Measurements from ENCODE around the gene L1CAM.
A peak's percentile ranks its signal among the peaks of the same experiment; 100 is the strongest.

The L1CAM gene, protein sequence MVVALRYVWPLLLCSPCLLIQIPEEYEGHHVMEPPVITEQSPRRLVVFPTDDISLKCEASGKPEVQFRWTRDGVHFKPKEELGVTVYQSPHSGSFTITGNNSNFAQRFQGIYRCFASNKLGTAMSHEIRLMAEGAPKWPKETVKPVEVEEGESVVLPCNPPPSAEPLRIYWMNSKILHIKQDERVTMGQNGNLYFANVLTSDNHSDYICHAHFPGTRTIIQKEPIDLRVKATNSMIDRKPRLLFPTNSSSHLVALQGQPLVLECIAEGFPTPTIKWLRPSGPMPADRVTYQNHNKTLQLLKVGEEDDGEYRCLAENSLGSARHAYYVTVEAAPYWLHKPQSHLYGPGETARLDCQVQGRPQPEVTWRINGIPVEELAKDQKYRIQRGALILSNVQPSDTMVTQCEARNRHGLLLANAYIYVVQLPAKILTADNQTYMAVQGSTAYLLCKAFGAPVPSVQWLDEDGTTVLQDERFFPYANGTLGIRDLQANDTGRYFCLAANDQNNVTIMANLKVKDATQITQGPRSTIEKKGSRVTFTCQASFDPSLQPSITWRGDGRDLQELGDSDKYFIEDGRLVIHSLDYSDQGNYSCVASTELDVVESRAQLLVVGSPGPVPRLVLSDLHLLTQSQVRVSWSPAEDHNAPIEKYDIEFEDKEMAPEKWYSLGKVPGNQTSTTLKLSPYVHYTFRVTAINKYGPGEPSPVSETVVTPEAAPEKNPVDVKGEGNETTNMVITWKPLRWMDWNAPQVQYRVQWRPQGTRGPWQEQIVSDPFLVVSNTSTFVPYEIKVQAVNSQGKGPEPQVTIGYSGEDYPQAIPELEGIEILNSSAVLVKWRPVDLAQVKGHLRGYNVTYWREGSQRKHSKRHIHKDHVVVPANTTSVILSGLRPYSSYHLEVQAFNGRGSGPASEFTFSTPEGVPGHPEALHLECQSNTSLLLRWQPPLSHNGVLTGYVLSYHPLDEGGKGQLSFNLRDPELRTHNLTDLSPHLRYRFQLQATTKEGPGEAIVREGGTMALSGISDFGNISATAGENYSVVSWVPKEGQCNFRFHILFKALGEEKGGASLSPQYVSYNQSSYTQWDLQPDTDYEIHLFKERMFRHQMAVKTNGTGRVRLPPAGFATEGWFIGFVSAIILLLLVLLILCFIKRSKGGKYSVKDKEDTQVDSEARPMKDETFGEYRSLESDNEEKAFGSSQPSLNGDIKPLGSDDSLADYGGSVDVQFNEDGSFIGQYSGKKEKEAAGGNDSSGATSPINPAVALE

DNA sequence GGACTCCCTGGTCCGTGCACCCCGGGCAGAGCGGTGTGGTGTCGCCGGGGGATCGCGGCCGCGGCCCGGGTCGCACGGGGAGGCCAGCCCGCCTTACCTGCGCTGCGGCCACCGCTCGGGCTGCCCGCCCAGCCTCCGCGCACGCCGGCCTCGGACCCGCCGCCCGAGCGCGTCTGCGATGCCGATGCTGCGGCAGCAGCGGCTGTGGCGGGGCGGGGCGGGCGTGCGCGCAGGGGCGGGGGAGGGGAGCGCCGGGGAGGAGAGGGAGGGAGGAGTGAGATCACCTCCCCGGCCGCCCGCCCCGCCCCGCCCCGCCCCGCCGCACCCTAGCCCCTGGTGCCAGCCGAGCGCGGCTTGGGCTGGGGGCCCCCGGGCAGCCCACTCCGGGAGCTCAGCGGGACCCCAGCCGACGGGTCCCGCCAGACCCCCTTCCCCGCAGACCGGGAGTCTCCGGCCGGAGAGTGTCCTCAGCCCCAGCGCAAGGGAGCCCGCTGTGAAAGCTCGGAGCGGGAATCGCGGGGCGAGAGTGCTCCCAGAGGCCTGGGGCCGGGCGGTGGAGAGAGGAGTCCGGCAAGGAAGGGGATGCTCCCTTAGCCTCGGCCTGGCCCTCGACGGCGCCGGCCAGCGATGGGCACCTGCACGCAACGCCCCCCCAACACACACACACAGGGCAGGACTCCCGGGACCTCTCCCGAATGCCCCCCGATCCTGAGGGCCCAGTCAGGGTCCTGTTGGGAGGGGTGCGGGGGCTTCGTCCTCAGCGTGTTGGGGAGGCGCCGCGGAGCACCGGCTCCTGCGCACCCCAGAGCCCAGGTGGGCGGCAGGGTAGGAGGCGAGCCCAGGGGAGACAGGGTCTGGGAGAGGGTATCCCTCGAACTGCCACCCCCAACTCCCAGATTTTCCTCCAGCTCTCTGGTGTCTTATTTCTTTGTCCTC, at the start of gene L1CAM:
Gene L1CAM, minus strand, starts transcription at position 206 of the 936 bp plus-strand sequence. CDS start 10,337 bp downstream, outside the sequence.
- DNase-seq = no peak

DNA sequence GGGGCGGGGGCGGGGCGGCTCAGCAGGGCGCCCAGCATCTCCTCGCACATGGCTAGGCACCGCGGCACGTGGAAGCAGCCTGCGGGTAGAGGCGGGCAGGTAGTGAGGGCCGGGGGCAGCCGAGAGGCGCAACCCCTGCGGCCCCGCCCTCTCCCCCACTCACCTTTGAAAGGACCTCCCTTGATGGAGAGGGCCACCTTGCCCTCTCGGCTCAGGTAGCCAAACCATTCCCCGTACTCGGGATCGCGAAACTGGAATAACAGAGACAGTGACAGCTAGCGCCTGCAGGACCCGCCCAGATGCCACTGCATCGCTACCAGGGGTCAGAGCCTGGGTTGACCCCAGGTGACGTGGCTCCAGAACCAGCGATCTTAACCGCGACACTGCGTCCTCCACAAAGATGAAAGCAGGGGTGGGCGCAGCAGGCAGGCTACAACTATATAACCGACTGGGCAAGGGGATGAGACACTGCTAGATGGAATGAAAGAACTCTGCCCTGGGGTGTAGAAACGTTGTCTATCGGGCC, 49.4 kb upstream of the L1CAM start:
- DNase-seq = no peak

DNA sequence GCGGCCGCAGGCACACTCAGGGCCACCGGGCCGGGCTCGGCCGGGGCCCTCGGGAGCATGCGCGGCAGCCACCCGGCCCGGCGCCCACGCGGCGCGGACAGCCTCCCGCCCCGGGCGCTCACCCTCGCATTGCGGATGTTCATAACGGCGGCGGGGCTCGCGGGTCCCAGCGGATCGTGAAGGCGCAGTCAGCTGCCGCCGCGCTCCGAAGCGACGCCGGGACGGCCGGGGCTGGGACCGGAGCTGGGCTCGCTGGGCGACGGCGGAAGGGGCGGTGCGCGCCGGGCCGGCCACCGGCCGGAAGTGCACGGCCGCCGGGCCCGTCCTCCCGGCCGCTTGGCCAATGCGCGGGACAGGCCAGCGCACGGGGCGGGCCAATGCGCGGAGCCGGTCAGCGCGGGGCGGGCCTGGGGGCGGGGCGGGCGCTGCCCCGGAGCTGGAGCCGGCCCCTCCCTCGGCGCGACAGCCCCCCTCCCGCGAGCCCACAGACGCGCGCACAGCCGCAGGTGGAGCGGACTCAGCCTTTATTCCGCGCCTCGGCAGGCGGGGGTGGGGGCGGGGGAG, 48.9 kb upstream of the L1CAM start, which contains the start of gene NAA10:
Gene NAA10, minus strand, starts transcription at position 276 of the 564 bp plus-strand sequence. Its CDS starts 133 bp downstream, at position 143.
- DNase-seq = peak; percentile 87

DNA sequence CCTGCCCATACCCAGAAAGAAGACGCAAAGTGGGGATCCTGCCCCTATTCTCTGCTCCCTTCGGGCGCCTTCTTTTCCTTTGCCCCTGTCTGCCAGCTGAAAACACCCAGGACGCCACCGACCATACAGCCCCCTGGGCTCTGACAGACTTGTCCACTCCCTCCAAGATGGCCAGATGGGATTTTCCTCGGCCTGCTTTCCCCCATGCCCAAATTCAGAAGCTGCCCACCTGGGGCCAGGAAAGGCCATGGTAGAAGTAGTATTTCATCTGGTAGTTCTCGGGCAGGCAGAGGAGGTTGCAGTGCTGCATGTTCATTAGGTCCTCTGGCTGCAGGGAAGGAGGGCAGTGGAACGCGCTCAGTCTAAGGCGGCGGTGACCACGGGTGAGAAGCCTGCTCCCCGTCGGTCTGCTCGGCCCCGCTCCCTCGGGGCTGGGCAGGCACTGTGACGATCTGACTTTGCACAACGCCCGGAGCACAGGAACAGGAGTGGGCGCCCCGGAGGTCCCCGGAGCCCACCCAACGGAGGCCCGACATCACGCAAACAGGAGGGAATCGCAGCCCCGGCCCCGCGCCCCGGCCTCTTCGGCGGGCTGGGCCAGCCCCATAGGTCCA, 48.3 kb upstream of the L1CAM start:
- DNase-seq = no peak

DNA sequence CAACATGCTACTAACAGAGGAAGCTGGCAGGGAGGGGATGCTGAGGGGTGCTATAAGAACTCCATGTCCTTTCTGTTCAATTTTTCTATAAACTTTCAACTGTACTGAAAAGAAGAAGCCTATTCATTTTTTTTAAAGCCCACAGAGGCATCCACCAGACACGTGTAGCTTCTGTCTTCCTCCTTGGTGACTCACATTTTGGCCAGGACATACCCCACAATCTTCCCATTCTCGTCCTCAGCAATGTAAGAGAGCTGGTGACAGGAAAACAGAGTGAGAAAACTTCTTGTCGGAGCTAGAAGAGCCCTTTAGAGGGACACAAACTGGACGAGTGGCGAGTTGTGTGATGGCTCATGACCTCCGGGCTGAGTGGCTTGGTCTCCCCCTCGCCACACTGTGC, 47.8 kb upstream of the L1CAM start:
- DNase-seq = no peak

DNA sequence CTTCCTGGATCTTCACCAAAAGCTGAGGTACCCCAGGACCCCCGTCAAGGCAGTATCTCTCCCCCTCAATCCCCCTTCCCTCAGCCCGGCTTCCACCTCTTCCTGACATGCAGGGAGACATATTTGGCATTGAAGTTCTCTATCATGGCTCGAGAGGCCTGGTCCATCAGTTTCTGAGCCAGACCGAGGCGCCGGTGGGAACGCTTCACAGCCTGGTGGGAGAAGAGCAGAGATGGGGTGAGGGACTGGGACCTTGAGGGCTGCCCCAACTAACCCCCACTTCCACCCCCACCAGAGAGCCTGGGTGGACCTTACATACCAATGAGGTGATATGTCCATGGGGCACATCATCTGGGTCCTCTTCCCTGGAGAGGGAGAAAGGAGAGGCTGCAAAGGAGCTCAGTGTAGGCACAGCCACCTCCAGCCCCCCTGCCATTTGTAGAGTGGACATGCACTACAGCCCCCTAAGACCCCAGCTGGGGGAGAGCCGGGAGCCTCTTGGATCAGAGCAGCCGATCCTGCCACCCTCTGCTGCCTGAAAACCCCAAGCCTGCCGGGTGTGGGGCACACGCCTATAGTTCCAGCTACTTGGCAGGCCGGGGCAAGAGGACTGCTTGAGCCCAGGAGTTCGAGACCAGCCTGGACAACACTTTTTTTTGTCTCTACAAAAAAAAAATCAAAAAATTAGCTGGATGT, 46.4 kb upstream of the L1CAM start:
- DNase-seq = no peak

DNA sequence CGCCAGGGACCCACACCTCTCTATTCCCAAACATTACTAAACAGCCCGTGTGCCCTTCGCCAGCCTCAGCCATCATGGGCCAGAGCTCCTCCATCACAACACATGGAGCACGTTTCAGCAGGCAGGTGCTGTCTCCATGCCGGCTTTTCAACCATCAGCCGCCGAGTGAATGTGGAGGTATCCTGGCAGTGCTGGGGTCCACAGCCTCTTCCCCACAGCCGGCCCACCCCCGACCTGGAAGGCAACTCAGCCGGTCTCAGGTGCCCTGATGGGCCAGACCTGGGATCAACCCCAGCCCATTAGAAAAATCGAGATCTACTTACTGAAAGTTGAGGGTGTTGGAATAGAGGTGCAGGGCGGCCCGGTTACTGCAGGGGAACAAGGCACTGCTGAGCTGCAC, 45.8 kb upstream of the L1CAM start:
- no peak for DNase-seq

DNA sequence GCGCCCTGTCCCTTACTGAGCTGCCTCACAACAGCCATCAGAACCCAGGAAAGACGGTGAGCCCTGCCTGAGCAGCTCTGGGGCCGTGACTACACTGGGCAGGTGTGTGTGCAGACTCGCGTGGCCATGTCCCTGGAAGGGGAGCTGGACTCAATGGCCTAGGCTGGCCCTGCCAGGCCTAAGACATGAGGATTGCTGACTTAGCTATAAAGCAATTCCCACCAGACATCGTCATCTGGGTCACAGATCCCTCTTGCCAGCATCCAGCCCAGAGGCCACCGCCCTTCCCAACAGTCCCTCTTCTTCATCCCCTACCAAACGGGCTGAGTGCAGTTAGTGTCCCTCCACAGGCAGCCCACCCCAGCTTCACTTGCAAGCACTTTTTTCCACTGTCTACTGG, 45.2 kb upstream of the L1CAM start:
- DNase-seq = no peak

DNA sequence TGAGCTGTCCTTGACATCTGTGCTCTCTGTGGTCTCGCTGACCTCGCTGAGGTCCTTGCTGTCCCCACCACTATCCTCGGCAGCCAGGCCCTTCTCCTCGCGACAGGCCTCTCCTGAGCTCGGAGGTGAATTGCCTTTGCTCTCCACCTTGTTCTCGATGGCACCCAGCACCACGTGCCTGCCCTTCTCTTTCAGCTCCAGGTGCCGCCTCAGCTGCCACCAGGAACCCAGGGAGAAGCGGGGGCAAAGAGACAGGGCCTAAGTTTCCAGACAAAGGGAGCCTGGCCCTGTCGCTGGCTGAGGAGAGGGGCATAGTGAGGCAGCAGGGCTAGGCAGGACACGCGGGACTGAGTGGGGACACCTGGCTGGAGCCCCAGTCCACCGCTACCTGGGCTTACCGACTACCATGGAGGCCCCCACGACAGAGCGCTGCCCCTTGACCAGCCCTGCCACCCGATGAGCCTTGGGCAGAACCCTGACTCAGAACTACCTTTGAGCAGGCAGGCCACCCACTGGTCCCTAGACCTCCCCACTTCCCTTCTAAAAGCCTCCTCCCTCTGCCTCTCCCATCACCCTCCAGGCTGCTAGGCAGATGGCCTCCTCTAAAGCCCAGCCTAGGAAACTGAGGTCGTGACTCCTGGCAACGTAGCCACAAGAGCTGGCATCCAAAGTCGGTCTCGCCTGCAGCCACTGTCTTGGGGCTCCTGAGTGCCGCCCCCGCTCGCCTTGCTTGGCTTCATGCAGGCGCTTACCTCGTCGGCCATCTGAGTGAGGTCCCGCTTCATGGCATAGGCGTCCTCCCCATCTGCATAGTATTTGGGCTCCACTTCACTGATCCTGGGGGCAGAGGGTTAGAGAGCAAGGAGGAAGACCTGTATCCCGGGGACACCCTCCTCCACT, 44.3 kb upstream of the L1CAM start:
- no peak for DNase-seq

DNA sequence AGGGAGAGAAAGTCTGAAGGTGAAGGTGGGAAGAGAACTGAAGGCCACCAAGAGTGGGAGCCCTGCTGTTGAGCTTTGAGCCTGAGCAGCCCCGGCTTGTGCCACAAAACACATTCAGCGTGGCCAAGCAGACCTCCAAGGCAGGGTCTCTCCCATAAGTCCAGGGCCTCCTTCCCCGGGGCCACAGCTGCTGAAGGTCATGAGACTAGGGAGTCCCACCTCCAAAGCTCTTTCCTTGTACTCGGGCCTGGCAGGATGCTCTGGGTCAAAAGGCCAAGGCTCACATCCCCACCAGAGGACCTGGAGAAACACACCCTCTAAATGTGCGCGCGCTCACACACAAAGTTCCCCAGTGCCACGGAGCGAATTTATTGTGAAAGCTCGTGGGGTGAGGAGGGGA, 43.6 kb upstream of the L1CAM start:
- DNase-seq = no peak

DNA sequence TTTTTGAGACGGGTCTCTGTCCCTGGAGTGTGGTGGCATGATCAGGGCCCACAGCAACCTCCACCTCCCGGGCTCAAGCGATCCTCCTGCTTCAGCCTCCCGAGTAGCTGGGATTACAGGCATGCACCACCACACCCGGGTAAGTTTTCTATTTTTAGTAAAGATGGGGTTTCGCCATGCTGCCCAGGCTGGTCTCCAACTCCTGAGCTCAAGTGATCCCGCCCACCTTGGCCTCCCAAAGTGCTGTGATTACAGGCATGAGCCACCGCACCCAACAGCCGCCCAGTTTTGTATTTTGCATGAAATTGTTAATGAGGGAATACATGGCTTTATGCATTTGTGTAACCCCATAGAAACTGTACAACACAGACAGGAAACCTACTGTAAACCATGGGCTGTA, 42.9 kb upstream of the L1CAM start:
- DNase-seq = no peak

DNA sequence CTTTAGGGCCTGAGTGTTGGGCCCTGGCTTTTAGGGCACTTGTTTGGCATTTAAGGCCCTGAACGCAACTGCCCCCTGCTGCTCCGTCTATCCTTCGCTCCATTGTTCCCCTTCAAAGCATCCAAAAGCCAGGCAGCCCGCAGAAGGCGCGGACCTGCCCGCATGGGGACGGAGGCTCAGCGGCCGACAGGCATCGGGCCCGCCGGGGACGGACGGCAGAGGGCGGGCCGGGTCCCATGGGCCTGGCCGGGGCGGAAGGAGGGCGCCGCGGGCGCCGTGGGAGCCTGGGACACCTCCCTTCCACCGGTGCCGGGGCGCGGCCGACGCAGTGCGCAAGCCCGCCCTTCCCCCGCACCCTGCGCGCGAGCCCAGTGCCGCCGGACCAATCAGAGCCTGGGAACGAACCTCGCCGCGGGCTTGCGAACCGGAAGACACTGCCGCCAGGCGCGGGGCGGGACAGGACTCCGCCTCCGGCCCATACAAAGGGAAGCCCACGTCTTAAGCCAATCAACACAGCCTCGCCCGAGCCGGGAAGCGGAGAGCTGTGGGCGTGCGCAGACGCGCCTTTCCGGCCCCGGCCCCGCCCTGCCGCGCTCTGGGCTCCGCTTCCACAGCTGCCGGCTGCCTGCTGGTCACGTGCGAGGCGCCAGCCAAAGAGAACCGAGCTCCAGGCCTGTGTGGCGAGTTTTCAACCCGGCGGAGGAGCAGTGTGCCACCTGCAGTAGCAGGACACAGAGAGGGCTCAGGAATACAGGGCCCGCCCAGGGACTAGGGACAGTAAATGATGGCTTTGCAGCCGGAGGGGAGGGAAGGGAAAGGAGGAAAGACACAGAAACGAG, 42.2 kb upstream of the L1CAM start:
- peak; percentile 99 for DNase-seq

DNA sequence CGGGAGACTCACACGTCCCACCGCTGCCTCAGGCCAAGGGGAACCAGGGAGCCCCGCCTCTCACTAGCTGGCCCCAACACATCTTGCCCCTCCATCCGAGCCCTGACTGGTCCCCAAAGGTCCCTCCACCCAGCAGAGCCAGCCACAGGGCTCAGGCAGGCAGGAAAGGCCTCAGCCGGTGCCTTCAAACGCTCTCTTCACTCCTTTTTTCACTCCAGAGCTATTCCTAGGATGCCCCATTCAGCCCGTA, 41.6 kb upstream of the L1CAM start:
- DNase-seq = no peak

DNA sequence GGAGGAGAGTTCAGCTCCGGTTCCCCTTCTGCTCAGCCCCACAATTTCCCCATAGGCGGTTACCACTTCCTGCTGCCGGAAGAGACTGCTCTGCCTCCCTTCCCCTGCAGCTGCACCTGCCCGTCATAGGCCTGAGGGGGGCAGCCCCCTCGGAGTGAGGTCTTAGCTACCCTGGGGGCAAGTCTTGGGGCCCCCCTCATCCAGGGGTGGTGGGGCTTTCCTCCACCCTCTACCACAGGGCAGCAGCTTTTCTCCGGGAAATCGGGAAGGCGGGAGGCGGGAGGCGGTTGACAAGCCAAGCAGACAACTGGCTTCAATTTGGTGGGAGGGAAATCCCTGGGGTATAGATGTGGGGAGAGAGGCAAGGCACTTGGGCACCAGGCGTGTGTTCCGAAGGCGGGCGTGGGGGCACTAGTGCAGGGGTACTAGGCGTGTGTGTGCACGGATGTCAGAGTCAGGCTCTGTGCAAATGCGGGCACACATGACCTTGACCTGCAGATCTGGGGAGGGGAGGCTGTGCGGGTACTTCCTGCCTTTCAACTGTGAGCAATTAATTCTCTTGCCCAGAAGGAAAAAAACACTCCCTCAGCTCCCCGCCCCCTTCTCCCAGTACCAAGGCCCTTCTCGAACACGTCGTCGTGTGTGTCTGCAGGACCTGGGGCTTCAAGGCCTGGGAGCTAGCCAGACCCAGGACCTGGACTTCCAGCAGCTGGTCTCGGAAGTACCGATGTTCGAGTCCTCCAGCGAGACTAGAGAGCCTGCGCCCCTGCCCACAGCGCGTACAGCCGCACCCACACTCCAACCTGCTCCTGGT, 41.1 kb upstream of the L1CAM start:
- peak; percentile 89 for DNase-seq

DNA sequence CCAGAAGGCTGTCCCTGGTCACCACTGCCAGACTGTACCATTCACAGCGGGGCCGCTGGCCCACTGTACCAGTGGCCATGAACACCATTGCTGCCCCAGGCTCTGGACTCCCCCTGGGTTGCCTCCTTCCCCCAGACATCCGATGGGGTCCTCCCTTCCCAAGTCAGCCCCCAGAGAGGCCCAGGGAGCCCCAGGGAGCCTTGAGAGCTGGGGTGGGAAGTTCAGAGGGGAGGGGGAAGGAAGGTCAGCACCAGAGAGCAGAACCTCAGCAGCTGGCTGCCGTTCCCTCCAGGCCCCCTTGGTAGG, 40.5 kb upstream of the L1CAM start:
- no peak for DNase-seq

DNA sequence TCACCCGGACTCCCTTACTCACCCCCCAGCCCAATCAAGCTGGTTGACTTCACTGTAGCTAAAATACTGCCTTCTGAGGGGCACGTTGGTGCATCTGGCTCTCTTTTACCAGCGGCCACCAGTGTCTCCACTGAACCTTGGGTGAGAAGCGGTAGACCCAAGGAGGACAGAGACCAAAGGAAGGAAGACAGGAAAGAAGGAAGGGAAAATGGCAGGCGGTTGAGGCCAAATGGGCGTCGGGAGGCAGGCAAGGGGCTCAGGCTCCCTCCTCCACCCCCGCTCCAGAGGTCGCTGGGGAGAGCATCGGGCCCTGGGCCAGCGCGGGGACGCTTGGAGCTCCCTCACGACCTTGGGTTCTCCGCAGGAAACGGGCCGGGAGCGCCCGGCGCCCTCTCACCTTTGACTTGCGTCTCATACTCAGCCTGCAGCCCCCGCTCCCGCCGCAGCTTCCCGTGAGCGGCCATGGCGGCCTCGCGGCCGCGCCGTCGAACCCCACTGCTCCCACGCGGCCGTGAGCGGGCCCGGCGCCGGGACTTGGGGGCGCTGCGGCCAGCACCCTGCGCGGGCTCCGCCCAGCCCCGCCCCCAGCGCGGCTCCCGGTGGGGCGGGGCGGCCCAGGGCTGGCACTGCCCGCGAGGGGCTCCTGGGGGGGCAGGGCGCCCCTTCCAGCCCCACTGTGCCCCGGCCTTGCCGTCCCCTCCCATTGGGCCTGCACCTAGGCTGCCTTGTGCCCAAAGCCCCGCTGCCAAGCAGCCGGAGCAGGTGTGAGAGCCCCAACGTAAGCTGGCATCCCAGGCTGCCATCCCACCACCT, 40.0 kb upstream of the L1CAM start, which contains the start of gene ARHGAP4:
Gene ARHGAP4, minus strand, starts transcription at position 526 of the 813 bp plus-strand sequence. Its CDS starts 62 bp downstream, at position 464.
- DNase-seq = peak; percentile 47

DNA sequence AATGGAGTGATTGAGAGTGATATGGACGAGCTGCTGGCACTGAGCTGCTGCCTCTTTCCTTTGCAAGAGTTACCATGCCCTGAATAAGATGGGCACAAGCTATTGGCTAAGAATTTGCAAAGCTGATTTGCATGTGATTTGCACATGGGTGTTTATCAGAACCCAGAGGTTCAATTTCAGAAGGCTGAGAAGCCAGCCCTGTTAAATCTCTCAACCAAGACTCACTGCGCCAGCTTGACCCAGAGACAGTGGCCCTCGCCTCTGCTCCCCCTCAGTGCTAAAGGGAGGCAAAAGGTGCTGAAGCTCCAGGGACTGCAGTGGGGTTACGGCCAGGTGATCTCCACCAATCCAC, 39.4 kb upstream of the L1CAM start:
- no peak for DNase-seq
